HepG2 (cell line): ENCODE results near the gene MAD2L2. TPM values are rescaled to one million over a fixed set of nuclear protein-coding genes. Genes with fewer than 3 reads are reported as not detected.

Source experiments
- ELF3 ChIP-seq: IDR thresholded peaks from 2 replicates; pipeline ENCODE4 v1.6.1; 2016; ENCODE audit warnings: missing genetic modification reagents, missing compliant biosample characterization
- FOSL2 ChIP-seq: sonication (generic); formaldehyde crosslinking; IDR thresholded peaks from 2 replicates; pipeline ENCODE4 v1.4.0; 2020; ENCODE audit warnings: missing genetic modification reagents
- GABPB1 ChIP-seq: IDR thresholded peaks from 2 replicates; pipeline ENCODE4 v1.6.1; 2016; ENCODE audit warnings: mild to moderate bottlenecking, missing genetic modification reagents, moderate library complexity, missing compliant biosample characterization
- GFI1 ChIP-seq: sonication (generic); formaldehyde crosslinking; IDR thresholded peaks from 2 replicates; pipeline ENCODE4 v1.5.0; 2020; ENCODE audit warnings: missing genetic modification reagents, mild to moderate bottlenecking, borderline replicate concordance
- MIER3 ChIP-seq: IDR thresholded peaks from 2 replicates; pipeline ENCODE4 v1.6.1; 2016; ENCODE audit warnings: missing compliant biosample characterization, borderline replicate concordance
- NR2F6 ChIP-seq, 2 experiments: IDR thresholded peaks; 2 replicates each; pipeline ENCODE4 v1.6.1; 2016; ENCODE audit warnings: antibody characterized with exemption in 1 of 2, mild to moderate bottlenecking in 1 of 2
- PHF20 ChIP-seq: sonication (generic); formaldehyde crosslinking; IDR thresholded peaks from 2 replicates; pipeline ENCODE4 v1.5.0; 2020; ENCODE audit warnings: mild to moderate bottlenecking, missing genetic modification reagents
- RXRB ChIP-seq: IDR thresholded peaks from 2 replicates; pipeline ENCODE4 v1.6.1; 2016; ENCODE audit warnings: borderline replicate concordance, missing genetic modification reagents, missing compliant biosample characterization
- SAP130 ChIP-seq: IDR thresholded peaks from 2 replicates; pipeline ENCODE4 v1.6.1; 2016; ENCODE audit warnings: low read depth
- TBX2 ChIP-seq: sonication (generic); formaldehyde crosslinking; IDR thresholded peaks from 2 replicates; pipeline ENCODE4 v1.5.0; 2020; ENCODE audit warnings: missing genetic modification reagents, mild to moderate bottlenecking, borderline replicate concordance
- TEAD3 ChIP-seq: optimal IDR thresholded peaks from 2 replicates; pipeline ENCODE3; 2016; ENCODE audit warnings: borderline replicate concordance
- YY1 ChIP-seq: IDR thresholded peaks from 2 replicates; pipeline ENCODE4 v1.6.1; 2011; ENCODE audit warnings: low read length, low read depth, moderate library complexity, mild to moderate bottlenecking; ENCODE audit not compliant: insufficient read depth, insufficient replicate concordance
- ZBTB7A ChIP-seq: sonication (generic); formaldehyde crosslinking; IDR thresholded peaks from 2 replicates; pipeline ENCODE4 v1.8.0; 2022; ENCODE audit warnings: mild to moderate bottlenecking, missing genetic modification reagents
- ZFP91 ChIP-seq: sonication (generic); formaldehyde crosslinking; IDR thresholded peaks from 2 replicates; pipeline ENCODE4 v1.9.0; 2022; ENCODE audit warnings: missing genetic modification reagents, mild to moderate bottlenecking, borderline replicate concordance
- ZFY ChIP-seq: sonication (generic); formaldehyde crosslinking; IDR thresholded peaks from 2 replicates; pipeline ENCODE4 v1.4.0; 2020; ENCODE audit warnings: missing genetic modification reagents
- ZGPAT ChIP-seq: IDR thresholded peaks from 2 replicates; pipeline ENCODE4 v1.6.1; 2016; ENCODE audit warnings: mild to moderate bottlenecking
- ZMYM4 ChIP-seq: sonication (generic); formaldehyde crosslinking; IDR thresholded peaks from 2 replicates; pipeline ENCODE4 v1.8.1; 2023; ENCODE audit warnings: mild to moderate bottlenecking, missing genetic modification reagents
- ZNF598 ChIP-seq: sonication (generic); formaldehyde crosslinking; IDR thresholded peaks from 2 replicates; pipeline ENCODE4 v1.5.1; 2020; ENCODE audit warnings: mild to moderate bottlenecking, missing genetic modification reagents, borderline replicate concordance
- polyA plus RNA-seq, 8 experiments: library from polyadenylated mRNA; depleted of rRNA in 3 of 8; stranded (reverse) in 7 of 8; unstranded in 1 of 8; fragments of >200 nt; fragmentation: Illumina TruSeq in 4 of 8; extraction: Trizol in 4 of 8; gene quantifications; 2 replicates each; pipeline versions ENCODE4 v1.2.1 to v1.2.3, GENCODE V29; 2011 to 2016; ENCODE audit warnings: low read depth in 4 of 8, missing spikeins in 1 of 8, mixed read lengths in 1 of 8; ENCODE audit not compliant: insufficient read depth in 1 of 8
- total RNA-seq, 5 experiments: library from RNA; depleted of rRNA; stranded (reverse); fragments of >200 nt; fragmentation: Illumina TruSeq; extraction: Trizol; gene quantifications; 2 replicates each; pipeline ENCODE4 v1.2.3, GENCODE V29; 2016; ENCODE audit warnings: low read depth in 1 of 5
- TF ChIP-seq, protein P1 (sequence below): sonication (generic); formaldehyde crosslinking; IDR thresholded peaks from 2 replicates; pipeline ENCODE4 v1.5.0; 2020; ENCODE audit warnings: missing genetic modification reagents
- TF ChIP-seq, protein P2 (sequence below): IDR thresholded peaks from 2 replicates; pipeline ENCODE4 v1.6.1; 2016; ENCODE audit warnings: missing biosample characterization, missing genetic modification reagents, low read depth
- TF ChIP-seq, protein P3 (sequence below): sonication (generic); formaldehyde crosslinking; IDR thresholded peaks from 2 replicates; pipeline ENCODE4 v1.4.0; 2020; ENCODE audit warnings: missing genetic modification reagents

Gene MAD2L2
- total and polyA plus RNA-seq, 2 of the 13 experiments (the other 11 are each of a cell fraction or from before 2014, with no cell fraction given), result 51.8 to 53.8 TPM

GRCh38 chr1:11681071-11681771, at the start of gene MAD2L2 (continued):
- peak; percentile 61 for TF ChIP-seq TEAD3 (CRISPR knock-in tag)
- TF ChIP-seq NR2F6 (IDR thresholded peaks at IDR 0.05), result no peak
- TF ChIP-seq NR2F6 (CRISPR knock-in tag; IDR thresholded peaks at IDR 0.05), result peak; percentile 23; the same call in 1 of the 2 replicates
- TF ChIP-seq GABPB1, result peak; percentile 76
- TF ChIP-seq FOSL2 (CRISPR knock-in tag), result 0 out of 2 replicates have a peak, but pooled peaks have one; percentile 14
- TF ChIP-seq, protein P1, sequence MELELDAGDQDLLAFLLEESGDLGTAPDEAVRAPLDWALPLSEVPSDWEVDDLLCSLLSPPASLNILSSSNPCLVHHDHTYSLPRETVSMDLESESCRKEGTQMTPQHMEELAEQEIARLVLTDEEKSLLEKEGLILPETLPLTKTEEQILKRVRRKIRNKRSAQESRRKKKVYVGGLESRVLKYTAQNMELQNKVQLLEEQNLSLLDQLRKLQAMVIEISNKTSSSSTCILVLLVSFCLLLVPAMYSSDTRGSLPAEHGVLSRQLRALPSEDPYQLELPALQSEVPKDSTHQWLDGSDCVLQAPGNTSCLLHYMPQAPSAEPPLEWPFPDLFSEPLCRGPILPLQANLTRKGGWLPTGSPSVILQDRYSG, result 0 out of 2 replicates have a peak, but pooled peaks have one; percentile 2
- TF ChIP-seq MIER3 (CRISPR knock-in tag), result 0 out of 2 replicates have a peak, but pooled peaks have one; percentile 46
- peak; percentile 63; the same call in 1 of the 2 replicates for TF ChIP-seq GFI1
- TF ChIP-seq YY1, result peak; percentile 44
- TF ChIP-seq PHF20, result peak; percentile 77
- TF ChIP-seq ELF3 (CRISPR knock-in tag), result peak; percentile 32; the same call in 1 of the 2 replicates
- TF ChIP-seq, protein P2, sequence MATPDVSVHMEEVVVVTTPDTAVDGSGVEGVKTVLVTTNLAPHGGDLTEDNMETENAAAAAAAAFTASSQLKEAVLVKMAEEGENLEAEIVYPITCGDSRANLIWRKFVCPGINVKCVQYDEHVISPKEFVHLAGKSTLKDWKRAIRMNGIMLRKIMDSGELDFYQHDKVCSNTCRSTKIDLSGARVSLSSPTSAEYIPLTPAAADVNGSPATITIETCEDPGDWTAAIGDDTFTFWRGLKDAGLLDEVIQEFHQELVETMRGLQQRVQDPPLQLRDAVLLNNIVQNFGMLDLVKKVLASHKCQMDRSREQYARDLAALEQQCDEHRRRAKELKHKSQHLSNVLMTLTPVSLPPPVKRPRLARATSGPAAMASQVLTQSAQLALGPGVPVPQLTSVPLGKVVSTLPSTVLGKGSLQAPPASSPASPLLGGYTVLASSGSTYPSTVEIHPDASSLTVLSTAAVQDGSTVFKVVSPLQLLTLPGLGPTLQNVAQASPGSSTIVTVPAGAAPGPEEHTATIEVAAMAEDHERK (CRISPR knock-in tag), result 0 out of 2 replicates have a peak, but pooled peaks have one; percentile 28
- TF ChIP-seq ZFP91, result peak; percentile 87
- TF ChIP-seq ZBTB7A (CRISPR knock-in tag), result peak; percentile 13; the same call in 1 of the 2 replicates
- peak; percentile 38; the same call in 1 of the 2 replicates for TF ChIP-seq TBX2 (CRISPR knock-in tag)
- TF ChIP-seq, protein P3, sequence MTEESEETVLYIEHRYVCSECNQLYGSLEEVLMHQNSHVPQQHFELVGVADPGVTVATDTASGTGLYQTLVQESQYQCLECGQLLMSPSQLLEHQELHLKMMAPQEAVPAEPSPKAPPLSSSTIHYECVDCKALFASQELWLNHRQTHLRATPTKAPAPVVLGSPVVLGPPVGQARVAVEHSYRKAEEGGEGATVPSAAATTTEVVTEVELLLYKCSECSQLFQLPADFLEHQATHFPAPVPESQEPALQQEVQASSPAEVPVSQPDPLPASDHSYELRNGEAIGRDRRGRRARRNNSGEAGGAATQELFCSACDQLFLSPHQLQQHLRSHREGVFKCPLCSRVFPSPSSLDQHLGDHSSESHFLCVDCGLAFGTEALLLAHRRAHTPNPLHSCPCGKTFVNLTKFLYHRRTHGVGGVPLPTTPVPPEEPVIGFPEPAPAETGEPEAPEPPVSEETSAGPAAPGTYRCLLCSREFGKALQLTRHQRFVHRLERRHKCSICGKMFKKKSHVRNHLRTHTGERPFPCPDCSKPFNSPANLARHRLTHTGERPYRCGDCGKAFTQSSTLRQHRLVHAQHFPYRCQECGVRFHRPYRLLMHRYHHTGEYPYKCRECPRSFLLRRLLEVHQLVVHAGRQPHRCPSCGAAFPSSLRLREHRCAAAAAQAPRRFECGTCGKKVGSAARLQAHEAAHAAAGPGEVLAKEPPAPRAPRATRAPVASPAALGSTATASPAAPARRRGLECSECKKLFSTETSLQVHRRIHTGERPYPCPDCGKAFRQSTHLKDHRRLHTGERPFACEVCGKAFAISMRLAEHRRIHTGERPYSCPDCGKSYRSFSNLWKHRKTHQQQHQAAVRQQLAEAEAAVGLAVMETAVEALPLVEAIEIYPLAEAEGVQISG (CRISPR knock-in tag), result peak; percentile 46; the same call in 1 of the 2 replicates
- TF ChIP-seq ZNF598 (CRISPR knock-in tag), result no peak
- no peak for TF ChIP-seq RXRB (CRISPR knock-in tag)
- peak; percentile 79 for TF ChIP-seq ZFY
- peak; percentile 89 for TF ChIP-seq SAP130 (CRISPR knock-in tag)
- peak; percentile 51; the same call in 1 of the 2 replicates for TF ChIP-seq ZGPAT (CRISPR knock-in tag)
- peak; percentile 94 for TF ChIP-seq ZMYM4 (CRISPR knock-in tag)
